Measurements from ENCODE around the gene UNC5C. TPM values are rescaled to one million over a fixed set of nuclear protein-coding genes. Genes with fewer than 3 reads are reported as not detected.

The UNC5C gene
- total RNA-seq, 1 experiment from 2014 or later: 0.11 TPM

DNA sequence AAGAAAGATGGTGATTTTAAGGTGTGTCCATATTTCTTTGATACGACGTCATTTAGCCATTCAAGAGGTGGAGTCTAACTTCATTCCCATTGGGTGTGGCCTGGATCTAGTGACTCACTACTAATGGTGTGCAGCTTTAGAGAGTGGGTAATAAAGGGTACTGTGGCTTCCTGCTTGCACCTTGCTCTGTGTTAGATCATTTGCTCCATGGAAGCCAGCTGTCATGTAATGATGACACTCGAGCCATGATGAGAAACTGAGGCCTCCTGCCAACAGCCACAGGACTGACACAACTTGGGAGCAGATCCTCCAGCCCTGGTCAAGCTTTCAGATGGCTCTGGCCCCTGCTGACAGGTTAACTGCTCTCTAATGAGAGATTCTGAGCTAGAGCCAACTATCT, 82.0 kb downstream of the UNC5C start:
- peak; percentile 24 for DNase-seq (ENCODE audit: low read depth)

DNA sequence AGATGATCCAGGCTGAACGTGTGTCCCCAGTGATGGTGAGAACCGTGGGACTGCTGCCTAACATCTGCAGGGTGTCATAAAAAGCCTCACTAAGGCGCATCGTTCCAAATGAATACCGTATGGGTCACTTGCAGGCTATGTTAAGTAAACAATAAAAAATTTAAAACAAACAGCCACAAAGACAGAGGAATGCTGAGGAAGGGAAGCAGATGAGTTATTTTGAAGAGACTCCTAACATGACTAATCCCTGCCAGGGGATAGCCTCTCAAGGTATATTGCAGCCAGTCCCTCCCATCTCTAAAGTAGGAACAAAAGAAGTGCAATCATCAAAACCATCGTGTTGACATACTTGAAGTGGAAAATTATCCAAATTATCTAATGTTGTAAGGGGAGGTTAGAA, 83.8 kb downstream of the UNC5C start:
- DNase-seq (ENCODE audit: low read depth): peak; percentile 25

DNA sequence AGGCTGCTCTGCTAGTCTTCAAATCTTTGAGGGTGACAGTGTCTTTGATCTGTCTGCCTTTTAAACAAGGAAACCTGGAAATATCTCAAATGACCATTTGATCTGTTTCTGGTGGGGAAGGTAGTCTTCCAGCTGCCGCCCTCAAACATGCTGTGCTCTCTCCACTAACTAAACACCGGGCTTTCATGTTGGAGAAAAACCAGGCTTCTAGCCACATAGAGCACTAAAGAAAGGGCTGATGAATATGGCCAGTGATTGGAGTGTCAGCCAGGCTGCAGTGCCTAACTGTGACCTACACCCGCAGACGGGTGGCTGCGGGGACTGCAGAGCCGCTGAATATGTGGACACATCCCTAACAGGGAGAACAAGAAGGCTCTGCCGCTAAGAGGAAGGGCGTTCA, 85.9 kb downstream of the UNC5C start:
- no peak for DNase-seq (ENCODE audit: low read depth)

DNA sequence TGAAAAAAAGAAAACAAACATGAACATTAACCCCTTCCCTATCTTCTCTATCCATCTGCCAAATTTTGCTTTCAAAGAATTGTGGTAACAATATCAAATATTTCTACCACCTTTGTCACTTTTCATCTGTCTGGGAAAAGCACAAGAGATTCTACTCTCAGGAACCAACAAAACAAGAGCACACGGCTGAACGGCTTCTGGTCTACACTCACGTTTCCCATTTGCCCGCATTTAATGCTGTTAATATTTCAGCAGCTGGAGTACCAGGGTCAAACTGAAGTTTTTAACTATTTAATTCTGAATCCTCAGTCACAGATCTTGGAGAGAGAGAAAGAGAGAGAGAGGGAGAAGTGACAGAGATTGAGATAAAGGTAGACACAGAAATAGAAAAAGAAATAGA, 91.4 kb downstream of the UNC5C start:
- no peak for DNase-seq (ENCODE audit: low read depth)

DNA sequence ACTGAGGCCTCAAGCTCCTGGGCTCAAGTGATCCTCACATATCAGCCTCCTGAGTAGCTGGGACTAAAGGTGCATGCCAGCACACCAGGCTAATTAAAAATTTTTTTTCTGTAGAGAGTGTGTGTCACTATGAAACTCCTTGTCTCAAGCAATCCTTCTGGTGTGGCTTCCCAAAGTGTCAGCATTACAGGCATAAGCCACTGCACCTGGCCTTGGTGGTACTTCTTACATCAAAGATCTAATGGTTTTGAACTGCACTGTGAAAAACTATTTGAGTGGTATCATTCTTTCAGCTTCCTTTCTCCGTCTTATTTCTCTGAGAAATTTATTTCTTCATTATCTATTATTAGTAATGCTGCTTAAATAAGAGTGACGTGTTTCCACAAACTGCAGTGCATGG, 98.5 kb downstream of the UNC5C start:
- no peak for DNase-seq (ENCODE audit: low read depth)

DNA sequence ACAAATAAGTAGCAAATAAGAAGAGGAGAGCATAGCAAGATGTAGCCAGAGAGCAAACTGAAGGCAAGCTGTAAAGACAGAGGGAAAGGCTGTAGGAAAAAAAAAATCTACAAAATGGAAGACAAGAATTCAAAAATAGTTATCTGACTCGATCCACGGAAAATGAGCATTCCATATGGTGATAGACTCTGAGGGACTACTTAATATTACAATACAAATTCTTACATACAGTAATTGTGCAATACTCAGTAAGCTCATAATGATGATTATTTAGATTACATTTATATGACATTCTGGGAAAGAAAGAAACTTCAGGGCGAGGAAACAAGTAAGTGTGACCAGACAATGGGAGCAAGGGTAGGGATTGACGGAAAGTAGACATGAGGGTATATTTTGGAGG, 102.6 kb downstream of the UNC5C start:
- DNase-seq (ENCODE audit: low read depth): no peak

DNA sequence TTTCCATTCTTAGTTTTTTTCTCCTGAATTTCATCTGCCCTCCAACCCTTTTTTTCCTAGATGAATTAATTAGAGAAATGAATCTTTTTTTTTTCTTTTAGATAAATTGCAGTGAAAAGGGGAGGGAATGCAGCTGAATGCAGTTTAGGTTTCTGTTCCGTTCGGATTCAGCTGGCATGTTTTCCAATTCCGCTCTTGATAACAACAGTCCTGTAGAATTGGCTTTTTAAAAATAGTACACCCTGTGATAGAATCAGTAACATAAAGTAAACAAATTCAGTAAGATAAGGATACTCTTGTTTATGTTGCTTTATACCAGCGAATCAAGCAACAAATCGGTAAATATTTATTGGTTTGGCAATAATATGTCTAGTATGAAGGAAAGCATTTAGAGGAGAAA, 103.5 kb downstream of the UNC5C start:
- no peak for DNase-seq (ENCODE audit: low read depth)

DNA sequence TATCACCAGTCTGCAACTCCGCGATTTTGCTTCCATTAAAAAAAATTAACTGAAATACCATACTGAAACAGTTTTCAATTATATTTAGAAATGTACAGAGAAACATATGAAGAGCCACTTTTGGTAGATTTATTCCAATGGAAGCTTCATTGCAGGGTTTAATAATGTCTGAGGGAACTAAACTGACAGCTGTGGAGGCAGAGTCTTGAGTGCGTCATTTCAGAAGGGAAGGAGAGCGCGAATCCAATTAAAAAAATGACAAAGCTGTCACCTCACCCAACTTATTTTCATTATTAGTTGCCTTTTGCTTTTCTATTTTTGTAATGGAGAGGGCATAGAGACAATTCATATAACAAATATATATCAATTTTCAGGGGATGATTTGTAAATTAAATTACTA, 104.0 kb downstream of the UNC5C start:
- DNase-seq (ENCODE audit: low read depth): no peak

DNA sequence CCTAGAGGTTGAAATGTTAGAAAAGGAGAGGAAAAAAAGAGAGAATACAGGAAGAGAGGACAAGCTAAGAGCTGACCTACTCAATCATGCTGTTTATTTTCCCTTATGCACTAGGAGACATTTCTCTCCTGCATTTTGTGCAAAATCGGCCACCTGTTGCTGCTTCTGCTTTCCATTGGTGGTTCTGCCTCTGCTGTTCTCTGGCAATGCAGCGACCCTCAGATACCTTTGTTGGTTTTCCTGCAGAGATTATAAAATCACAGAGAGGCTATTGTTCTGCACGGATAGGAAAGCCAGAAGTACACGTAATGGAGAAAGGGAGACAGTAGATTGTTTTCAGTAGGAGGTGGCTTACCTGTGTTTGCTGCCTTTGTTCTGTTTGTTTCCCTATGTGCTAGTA, 108.9 kb downstream of the UNC5C start:
- no peak for DNase-seq (ENCODE audit: low read depth)

DNA sequence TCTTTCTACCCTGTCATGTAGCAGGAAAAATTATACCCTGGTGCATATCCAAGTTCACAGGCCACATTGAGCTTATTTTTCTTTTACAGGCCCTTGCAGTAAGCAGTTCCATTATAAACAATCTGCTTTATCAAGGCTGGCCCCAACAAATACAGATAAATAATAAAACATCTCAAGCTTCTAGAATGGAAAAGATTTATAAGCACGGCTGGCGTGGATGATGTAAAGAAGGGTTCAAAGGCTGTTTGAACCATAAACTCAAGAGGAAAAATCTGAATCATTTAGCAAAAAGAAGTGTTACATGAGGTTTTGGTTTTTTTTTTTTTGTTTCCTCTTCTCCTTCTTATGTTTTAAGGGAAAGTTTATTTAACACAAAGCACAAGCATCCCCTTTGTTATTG, 109.7 kb downstream of the UNC5C start:
- DNase-seq (ENCODE audit: low read depth): no peak

DNA sequence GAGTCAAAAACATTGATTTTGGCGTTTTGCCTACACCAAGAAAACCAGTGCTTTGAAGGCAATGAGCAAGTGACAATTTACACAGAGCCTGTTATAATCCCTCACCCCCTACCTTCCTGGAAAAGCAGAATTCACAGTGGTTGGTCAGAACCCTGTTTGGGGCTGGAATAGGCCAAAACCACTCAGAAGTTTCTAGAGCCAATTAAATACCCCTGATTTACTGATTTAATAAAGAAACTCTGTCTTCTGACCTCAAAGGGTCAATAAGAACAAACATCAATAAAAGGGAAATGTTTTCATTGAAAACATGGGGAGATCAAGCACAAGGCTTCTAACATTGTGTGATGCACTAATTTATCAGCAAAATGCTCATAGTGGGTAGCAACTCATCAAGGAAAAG, 116.3 kb downstream of the UNC5C start:
- no peak for DNase-seq (ENCODE audit: low read depth)

DNA sequence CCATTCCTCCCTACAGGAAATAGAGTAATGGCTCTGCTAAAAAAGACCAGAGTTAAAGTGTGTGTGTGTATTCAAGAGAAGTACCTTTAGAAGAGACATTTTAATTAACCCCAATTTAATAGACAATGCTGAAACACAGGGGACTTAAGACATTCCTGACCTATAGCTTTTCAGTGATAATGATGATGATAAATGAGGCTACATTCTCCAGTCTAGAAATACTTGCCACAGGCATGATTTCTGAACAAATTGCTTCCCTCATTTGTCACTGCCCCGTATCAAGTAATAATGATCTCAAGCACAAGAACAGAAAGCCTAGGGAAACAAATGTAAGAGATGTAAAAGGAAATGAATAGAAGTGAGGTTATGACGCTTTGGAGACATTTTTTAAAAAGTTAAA, 117.1 kb downstream of the UNC5C start:
- no peak for DNase-seq (ENCODE audit: low read depth)

DNA sequence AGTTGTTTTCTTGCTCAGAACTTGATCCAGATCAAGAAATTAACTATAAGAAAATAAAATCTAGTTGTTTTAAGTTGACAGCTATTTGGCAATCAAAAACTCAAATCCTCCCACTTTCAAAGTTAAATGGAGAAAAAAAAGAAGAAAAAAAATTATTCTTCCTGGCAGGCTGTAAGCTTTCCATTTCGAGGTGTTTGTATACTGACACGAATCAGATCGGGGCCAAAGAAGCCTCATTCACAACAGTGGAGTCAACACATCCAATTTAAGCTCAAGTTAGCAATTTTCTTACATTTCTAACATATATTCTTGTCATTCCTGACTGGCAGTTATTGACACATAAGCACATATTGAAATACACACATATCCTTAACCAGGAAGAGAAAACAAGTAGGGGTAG, 119.4 kb downstream of the UNC5C start:
- no peak for DNase-seq (ENCODE audit: low read depth)

DNA sequence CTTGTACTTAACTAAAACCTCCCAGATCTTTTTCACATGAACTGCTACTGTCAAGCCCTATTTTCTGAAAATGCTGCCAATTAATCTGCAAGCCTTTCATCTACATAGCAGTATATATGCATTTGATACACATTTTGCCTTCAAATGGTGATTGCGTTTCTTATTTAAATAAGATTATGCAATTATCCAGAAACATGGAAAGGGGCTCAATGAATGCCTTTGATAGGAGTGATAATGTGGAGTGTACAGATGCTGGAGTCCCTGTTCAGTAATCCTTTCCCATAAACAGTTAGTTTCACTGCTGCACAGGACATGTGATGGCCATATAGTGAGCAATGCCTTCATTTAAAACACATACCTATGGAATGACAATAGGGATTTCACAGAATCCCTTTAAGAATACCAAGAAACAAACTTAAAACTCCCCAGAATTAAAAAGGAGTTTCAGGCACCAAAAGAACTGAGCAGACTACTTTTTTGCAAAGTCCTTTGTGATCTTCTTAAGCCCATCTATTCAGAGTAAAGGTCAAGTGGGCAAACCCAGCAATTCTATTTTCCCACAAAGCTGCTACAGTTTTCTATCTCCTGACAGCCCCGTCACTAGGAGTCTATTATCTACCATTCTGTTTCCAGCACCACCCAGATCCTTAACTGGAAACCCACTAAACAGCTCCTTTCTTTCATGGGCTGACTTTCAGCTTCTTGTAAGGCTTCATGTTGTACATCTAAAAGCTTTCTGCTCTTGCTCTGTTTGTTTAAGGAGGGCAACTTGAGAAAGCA, 120.3 kb downstream of the UNC5C start:
- no peak for DNase-seq (ENCODE audit: low read depth)

DNA sequence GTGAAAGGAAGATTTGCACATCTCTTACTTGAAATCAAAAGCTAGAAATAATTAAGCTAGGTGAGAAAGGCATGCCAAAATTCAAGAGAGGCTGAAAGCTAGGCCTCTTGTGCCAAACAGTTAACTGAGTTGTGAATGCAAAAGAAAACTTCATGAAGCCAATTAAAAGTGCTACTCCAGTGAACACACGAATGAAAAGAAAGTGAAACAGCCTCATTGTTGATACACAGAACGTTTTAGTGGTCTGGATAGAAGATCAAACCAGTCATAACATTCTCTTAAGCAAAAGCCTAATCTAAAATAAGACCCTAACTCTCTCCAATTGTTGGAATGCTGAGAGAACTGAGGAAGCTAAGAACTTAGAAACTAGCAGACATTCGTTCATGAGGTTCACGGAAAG, 122.3 kb downstream of the UNC5C start:
- DNase-seq (ENCODE audit: low read depth): no peak

DNA sequence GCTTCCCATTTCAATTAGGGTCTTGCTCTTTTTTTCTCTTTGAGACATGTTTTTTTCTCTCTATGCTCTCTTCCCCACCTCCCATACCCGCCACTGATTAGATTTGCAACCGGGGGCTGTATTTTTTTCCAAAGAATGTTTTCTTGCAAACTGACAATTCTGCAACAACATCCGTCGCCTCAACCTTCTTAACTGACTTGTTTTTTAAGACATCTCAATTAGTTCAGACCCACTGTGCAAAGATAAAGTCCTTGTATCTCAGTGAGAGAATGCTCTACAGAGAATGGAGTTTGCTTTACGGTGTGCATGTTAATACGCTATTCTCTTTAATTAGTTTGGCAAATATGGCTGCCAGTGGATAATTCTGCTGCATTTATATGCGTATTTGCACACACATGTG, 126.3 kb downstream of the UNC5C start:
- no peak for DNase-seq (ENCODE audit: low read depth)

DNA sequence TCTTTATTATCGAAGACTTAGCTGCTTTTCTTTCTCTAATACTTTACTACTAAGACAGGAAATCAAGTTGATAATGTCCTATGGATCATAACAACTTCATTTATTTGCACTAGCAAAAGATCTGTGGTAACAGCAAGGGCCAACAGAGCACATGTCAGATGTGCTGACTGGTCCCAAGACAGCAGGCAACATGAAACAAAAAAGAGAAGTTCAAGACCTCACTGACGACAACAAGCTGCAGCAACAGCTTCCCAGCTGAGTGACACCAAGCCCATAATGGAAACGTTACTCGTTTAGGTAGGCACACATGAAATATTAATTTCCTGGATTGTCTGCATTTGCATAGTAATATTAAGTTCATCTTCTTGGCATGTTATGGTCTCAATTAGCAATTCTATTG, 126.9 kb downstream of the UNC5C start:
- no peak for DNase-seq (ENCODE audit: low read depth)

DNA sequence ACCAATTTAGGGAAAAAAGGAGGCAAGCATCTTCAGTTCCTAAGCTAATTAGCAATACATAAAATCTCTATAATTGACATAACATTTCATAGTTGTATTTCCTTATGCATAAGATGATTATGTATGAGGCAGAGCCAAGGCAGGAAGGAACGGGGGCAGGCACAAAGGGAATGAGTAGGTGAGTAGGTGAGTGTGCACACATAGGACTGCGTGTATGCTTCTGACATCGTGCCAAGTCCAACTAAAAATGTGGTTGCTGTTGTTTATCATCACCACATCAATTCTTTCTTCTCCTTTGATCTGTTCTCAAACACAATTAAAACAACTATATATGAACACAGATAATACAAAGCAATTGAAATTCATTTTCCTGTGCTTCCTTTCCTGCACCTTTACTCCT, 131.2 kb downstream of the UNC5C start:
- DNase-seq (ENCODE audit: low read depth): no peak

DNA sequence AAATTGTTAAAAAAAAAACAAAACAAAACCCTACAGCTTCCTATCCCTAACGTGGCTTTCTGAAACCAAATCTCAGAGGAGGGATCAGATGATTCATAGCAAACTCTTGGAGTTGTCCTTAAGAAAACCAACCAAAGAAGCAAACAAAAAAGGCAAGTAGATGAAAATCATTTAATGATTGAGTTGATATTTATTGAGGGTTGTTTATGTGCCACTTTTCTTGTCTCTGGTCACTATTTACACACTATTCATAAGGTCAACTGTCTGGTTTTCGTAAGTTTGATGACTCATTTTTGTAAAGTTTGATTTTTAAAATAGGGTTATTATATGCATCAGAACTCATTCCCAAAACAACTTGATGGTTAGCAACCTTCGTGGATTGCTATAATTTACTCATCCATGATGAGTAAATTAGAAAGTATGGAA, 133.4 kb downstream of the UNC5C start:
- peak; percentile 23 for DNase-seq (ENCODE audit: low read depth)

DNA sequence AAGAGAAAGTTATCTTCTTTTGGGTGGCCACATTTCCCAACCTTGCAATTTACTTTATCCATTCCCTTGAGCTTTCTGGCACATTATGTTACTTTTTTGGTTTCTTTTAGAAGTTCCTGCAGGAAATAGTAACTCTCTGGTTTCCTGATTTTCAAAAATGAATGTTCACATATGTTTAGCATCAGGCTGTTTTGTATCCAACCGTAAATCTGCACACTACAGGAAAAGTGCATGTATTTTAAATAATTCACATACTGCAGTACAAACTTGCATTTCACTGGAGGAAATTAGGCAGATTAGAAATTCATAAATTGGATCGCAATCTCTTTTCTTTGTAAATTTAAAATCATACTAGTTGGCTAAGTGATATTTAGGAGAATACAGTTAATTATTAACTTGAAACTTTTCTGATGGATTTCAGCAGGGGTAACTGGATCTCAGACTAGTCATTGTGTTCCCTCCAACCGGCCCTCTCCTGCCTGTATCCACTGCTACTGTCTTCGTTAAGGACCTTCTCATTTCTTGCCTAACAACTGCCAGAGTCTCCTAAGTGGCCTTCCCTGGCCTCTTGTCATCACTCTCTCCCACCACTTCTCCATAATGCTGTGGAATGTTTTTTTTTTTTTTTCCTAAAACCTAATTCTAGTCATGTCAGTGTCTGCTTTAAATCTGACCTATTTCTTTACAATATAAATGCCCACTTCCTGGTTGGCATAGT, 137.2 kb downstream of the UNC5C start:
- no peak for DNase-seq (ENCODE audit: low read depth)

DNA sequence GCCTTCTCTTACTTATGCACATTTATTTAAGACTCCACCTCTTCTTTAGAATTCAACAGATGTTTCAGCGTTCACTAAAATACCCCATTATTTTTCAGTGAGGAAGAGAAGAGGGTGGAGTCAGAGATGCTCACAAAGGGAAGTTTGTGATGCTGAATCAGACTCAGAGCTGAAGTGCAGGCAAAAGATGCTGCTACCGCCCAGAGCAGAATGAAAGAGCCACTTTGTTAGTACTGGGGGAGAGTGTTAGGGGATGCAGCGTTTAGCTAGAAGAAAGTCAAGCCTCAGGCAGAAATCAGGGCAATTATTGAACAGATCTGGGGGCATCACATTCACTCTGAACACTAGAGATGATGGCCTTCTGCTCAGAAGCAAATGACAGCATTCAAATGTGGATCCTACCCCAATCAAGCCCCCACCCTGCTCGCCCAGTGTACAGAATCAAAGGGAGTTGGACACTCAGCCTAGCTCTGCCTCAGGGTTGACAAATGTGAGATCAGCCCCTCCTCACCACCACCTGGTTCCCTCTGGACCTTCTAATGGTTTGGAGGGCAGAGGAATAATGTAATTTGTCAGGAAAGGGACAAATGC, 138.3 kb downstream of the UNC5C start:
- no peak for DNase-seq (ENCODE audit: low read depth)

DNA sequence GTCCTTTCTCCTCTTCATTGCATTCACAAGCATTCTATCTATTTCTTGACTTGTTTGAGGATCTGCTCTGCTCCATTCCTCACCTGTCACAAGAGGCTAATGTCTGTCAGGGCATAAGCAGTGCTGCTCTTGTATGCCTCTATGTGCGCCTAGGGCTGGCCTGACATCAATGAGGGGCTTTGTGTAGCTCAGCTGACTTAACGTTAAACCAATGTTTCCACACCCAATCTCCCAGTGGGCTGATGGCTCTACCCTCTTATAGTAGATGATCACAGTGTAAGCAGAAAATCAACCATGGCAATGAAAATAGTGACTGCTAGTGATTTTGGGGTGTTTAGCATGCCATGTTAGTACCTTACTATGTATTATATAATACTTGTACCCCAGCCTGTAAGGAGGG, 139.0 kb downstream of the UNC5C start:
- no peak for DNase-seq (ENCODE audit: low read depth)

DNA sequence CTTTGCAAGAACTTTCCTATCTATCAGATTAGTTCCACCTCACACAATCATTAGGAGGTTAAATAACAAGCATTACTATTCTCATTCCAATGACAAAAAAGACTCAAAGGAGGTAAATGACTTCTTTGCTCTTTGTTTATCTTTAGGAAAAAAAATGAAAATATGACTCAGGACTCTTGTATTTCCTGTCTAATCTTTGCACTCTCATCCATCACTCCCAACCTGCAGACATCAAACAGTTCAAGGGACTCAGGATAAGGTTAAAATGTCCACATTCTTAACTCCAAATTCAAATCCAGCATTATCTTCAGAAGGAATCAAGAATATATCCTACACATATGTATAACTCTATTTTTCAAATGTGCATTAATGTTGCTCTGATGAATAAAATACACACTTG, 139.6 kb downstream of the UNC5C start:
- DNase-seq (ENCODE audit: low read depth): peak; percentile 73
